ENCODE measurements around the gene PIGZ. TPM values are rescaled to one million over a fixed set of nuclear protein-coding genes. Genes with fewer than 3 reads are reported as not detected.

Gene PIGZ, protein sequence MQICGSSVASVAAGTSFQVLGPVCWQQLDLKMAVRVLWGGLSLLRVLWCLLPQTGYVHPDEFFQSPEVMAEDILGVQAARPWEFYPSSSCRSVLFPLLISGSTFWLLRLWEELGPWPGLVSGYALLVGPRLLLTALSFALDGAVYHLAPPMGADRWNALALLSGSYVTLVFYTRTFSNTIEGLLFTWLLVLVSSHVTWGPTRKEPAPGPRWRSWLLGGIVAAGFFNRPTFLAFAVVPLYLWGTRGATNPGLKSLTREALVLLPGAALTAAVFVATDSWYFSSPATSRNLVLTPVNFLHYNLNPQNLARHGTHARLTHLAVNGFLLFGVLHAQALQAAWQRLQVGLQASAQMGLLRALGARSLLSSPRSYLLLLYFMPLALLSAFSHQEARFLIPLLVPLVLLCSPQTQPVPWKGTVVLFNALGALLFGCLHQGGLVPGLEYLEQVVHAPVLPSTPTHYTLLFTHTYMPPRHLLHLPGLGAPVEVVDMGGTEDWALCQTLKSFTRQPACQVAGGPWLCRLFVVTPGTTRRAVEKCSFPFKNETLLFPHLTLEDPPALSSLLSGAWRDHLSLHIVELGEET
- 4.6 TPM for total RNA-seq
- long read RNA-seq, partial matches to known transcripts = 0 of 6 reads
- long read RNA-seq, other reads (novel, unspliced or antisense) = 5 of 6 reads

DNA sequence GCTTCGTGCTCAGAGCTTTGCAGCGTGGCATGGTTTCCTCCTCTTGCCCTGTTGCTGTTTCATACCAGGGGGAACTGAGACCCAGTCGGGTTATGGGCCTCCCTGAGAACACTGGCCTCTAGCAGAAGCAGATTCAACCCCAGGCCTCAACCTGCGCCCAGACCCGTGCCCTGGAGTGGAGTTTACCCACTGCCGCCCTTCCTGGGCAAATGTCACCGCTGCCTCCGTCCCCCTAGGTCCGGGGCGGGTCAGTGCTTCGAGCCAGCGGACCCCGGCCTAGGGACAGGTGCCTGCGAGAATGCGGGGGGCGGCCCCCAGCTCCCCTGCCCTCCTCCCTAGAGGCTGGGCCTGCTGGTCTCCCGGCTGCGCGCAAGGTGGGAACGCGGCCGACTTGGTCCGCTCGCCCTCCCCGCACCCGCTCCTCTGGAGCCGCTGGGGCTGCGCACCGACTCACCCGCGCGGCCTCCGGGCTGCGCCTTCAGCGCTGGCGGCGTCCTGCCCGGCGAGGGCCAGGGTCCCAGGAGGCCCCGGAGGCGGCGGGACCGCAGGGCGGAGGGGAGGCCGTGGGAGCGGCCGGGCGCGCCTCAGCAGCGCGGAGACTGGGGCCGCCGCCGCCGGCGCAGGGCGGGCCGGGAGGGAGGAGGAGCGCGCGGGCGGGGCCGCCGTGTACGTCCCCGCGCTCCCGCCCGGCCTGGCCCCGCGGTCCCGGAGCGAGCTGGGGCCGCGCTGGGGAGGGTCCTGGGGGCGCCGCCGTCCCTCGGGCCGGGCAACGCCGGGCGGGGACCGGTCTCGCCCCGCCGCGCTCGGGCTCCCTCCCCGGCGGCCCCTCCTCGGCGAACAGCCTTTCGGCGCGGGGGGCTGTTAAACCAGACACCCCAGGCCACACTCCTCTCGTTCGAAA lies at the start of gene PIGZ:
TSS of gene PIGZ (minus strand) at position 601 of the 901 bp plus-strand sequence. CDS start 16,802 bp downstream, outside the sequence.
- DNase-seq (peak; percentile 65), ATAC-seq (peak; percentile 83 to 86)
- TF ChIP-seq, protein P1, sequence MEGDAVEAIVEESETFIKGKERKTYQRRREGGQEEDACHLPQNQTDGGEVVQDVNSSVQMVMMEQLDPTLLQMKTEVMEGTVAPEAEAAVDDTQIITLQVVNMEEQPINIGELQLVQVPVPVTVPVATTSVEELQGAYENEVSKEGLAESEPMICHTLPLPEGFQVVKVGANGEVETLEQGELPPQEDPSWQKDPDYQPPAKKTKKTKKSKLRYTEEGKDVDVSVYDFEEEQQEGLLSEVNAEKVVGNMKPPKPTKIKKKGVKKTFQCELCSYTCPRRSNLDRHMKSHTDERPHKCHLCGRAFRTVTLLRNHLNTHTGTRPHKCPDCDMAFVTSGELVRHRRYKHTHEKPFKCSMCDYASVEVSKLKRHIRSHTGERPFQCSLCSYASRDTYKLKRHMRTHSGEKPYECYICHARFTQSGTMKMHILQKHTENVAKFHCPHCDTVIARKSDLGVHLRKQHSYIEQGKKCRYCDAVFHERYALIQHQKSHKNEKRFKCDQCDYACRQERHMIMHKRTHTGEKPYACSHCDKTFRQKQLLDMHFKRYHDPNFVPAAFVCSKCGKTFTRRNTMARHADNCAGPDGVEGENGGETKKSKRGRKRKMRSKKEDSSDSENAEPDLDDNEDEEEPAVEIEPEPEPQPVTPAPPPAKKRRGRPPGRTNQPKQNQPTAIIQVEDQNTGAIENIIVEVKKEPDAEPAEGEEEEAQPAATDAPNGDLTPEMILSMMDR (IDR thresholded peaks at IDR 0.05) = no peak
- Histone ChIP-seq H3K27me3 (ENCODE audit: low read depth) (no peaks in the 10 kb centered on the region), H3K4me3 (peak within 1 kb of the TSS; percentile 89), H3K4me1 (peaks cover 11% of the 10 kb centered on the region), H3K9me3 (no peaks in the 10 kb centered on the region), H3K36me3 (peaks cover 5% of the 10 kb centered on the region), H3K27ac (peak within 1 kb of the TSS; percentile 84)
- intact Hi-C loops (cut with DNase I) = no loop called here

DNA sequence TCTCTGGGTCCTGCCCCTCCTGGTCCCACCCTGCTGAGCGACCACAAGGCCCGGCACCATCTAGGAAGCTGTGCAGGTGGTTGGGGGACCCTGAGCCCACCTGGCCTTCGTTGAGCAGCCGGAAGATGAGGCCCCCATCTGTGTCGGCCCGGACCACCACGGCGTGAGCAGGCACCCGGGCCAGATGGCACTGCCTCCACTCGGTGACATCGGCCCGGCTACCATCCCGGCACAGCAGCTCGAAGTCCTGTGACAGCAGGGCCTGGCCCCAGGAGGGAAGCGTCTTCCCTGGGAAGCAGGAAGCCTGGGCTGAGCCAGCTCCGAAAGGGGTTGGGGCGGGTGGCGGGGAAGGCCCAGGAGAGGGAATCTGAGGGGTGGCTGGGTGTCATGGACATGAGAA lies 48.4 kb upstream of the PIGZ start:
- no peaks in the 10 kb centered on the region for H3K9me3 ChIP-seq
- DNase-seq (no peak), ATAC-seq (no peak)
- H3K27me3 ChIP-seq (ENCODE audit: low read depth) = no peaks in the 10 kb centered on the region
- H3K4me3 ChIP-seq = no peak overlapping the region
- intact Hi-C loops (cut with DNase I) = no loop called here
- TF ChIP-seq, protein P1 (IDR thresholded peaks at IDR 0.05) = no peak
- H3K27ac ChIP-seq = no peak overlapping the region
- H3K4me1 ChIP-seq = no peaks in the 10 kb centered on the region
- no peaks in the 10 kb centered on the region for H3K36me3 ChIP-seq

GRCh38 chr3:197015790-197016736 lies 47.4 kb upstream of the PIGZ start:
- no peak overlapping the region for H3K4me3 ChIP-seq
- H3K36me3 ChIP-seq = no peaks in the 10 kb centered on the region
- H3K27me3 ChIP-seq (ENCODE audit: low read depth) = no peaks in the 10 kb centered on the region
- H3K9me3 ChIP-seq = no peaks in the 10 kb centered on the region
- DNase-seq (no peak), ATAC-seq (peak in 1 of 2 donors; percentile 18)
- no peaks in the 10 kb centered on the region for H3K4me1 ChIP-seq
- intact Hi-C loops (cut with DNase I) = no loop called here
- TF ChIP-seq, protein P1 (IDR thresholded peaks at IDR 0.05) = no peak
- no peak overlapping the region for H3K27ac ChIP-seq

GRCh38 chr3:197014942-197015575 lies 46.4 kb upstream of the PIGZ start:
- Histone ChIP-seq H3K4me1 (no peaks in the 10 kb centered on the region), H3K27ac (no peak overlapping the region), H3K4me3 (no peak overlapping the region), H3K9me3 (no peaks in the 10 kb centered on the region), H3K27me3 (ENCODE audit: low read depth) (no peaks in the 10 kb centered on the region), H3K36me3 (no peaks in the 10 kb centered on the region)
- DNase-seq = no peak
- TF ChIP-seq, protein P1 (IDR thresholded peaks at IDR 0.05) = no peak
- no peak for ATAC-seq
- intact Hi-C loops (cut with DNase I) = no loop called here

Measured in lower lobe of right lung (tissue), 2 donors.